CD4-positive, alpha-beta memory T cell (primary cell): Measurements from ENCODE around the gene SIPA1L2. TPM values are rescaled to one million over a fixed set of nuclear protein-coding genes. Genes with fewer than 3 reads are reported as not detected.

Experiments
- CTCF ChIA-PET: fragments of 350-600 bp; sonication (Branson Sonifier 250); formaldehyde crosslinking; loops from one replicate; lab custom pipeline; 2021; ENCODE audit warnings: inconsistent platforms; ENCODE audit not compliant: partially characterized antibody; lab: Charles Lee
- POLR2A ChIA-PET: fragments of 350-600 bp; sonication (Branson Sonifier 250); formaldehyde crosslinking; loops from one replicate; lab custom pipeline; 2021; ENCODE audit not compliant: partially characterized antibody; lab: Charles Lee
- DNase-seq, 5 donors: peaks; one replicate each; pipeline versions ENCODE4 v3.0.0 to v3.0.0-alpha.2; 2020 to 2022; ENCODE audit warnings: mixed read lengths in 1 of 5
- H3K27ac ChIP-seq: one replicate; pipeline ENCODE4 v1.7.0; 2013; ENCODE audit warnings: low read depth, low read length
- H3K27me3 ChIP-seq: 2 replicates; pipeline ENCODE4 v1.7.0; 2013; ENCODE audit warnings: mild to moderate bottlenecking, low read length, moderate library complexity; ENCODE audit not compliant: insufficient read depth
- H3K36me3 ChIP-seq: 2 replicates; pipeline ENCODE4 v1.7.0; 2013; ENCODE audit warnings: mild to moderate bottlenecking, low read length, moderate library complexity; ENCODE audit not compliant: insufficient read depth
- H3K4me1 ChIP-seq: 2 replicates; pipeline ENCODE4 v1.7.0; 2013; ENCODE audit warnings: mild to moderate bottlenecking, low read length, moderate library complexity; ENCODE audit not compliant: insufficient read depth
- H3K4me3 ChIP-seq, 2 donors: one replicate each; pipeline ENCODE4 v1.7.0; 2013; ENCODE audit warnings: low read length in 2 of 2, mild to moderate bottlenecking in 1 of 2
- H3K9me3 ChIP-seq, 2 donors: one replicate each; pipeline ENCODE4 v1.7.0; 2013; ENCODE audit warnings: low read length in 2 of 2, control low read depth in 1 of 2; ENCODE audit not compliant: control insufficient read depth in 1 of 2
- H3K27ac Mint-ChIP-seq, 7 donors: one replicate each; pipeline ENCODE4 v1.8.0; 2020 to 2021; ENCODE audit warnings: mixed read lengths in 7 of 7, mild to moderate bottlenecking in 6 of 7, inconsistent platforms in 3 of 7, moderate library complexity in 3 of 7
- H3K27me3 Mint-ChIP-seq, 2 donors: one replicate each; pipeline ENCODE4 v1.8.0; 2020 to 2021; ENCODE audit warnings: mixed read lengths in 2 of 2
- H3K36me3 Mint-ChIP-seq, 2 donors: one replicate each; pipeline ENCODE4 v1.8.0; 2020 to 2021; ENCODE audit warnings: mixed read lengths in 2 of 2, inconsistent platforms in 1 of 2, mild to moderate bottlenecking in 1 of 2
- H3K4me1 Mint-ChIP-seq, 4 donors: one replicate each; pipeline ENCODE4 v1.8.0; 2020 to 2021; ENCODE audit warnings: mixed read lengths in 4 of 4, mild to moderate bottlenecking in 1 of 4
- H3K4me3 Mint-ChIP-seq, 8 donors: one replicate each; pipeline ENCODE4 v1.8.0; 2020 to 2021; ENCODE audit warnings: mixed read lengths in 8 of 8, mild to moderate bottlenecking in 7 of 8, moderate library complexity in 6 of 8, inconsistent platforms in 3 of 8
- H3K9me3 Mint-ChIP-seq, 8 donors: one replicate each; pipeline ENCODE4 v1.8.0; 2020 to 2021; ENCODE audit warnings: mixed read lengths in 8 of 8, mild to moderate bottlenecking in 5 of 8, inconsistent platforms in 3 of 8, moderate library complexity in 1 of 8
- intact Hi-C: fragments of 100-400 bp; cut with micrococcal nuclease; formaldehyde crosslinking; loops from one replicate; pipeline ENCODE4 v1.15.1; 2023
- polyA plus RNA-seq, 2 donors: library from polyadenylated mRNA; unstranded; fragments of 300-500 nt; fragmentation: Illumina TruSeq; gene quantifications; one replicate each; pipeline ENCODE4 v1.2.3, GENCODE V29; 2021
- total RNA-seq, 2 experiments: library from RNA; stranded (reverse); gene quantifications; one replicate each; pipeline ENCODE4 v1.2.3, GENCODE V29; 2021

SIPA1L2 gene
- total and polyA plus RNA-seq, 4 experiments from 2014 or later, result 0.20 to 1.6 (median 1.0) TPM

GRCh38 chr1:232626452-232626851, 3.5 kb downstream of the SIPA1L2 start:
- H3K4me1 Mint-ChIP-seq, result peaks cover 19 to 39% (median 23%) of the 10 kb centered on the region in 4 donors
- Histone ChIP-seq H3K27me3 (no peaks in the 10 kb centered on the region), H3K9me3 (no peaks in the 10 kb centered on the region), H3K4me1 (peaks cover 28% of the 10 kb centered on the region), H3K4me3 (no peak overlapping the region), H3K36me3 (no peaks in the 10 kb centered on the region), H3K27ac (no peak overlapping the region)
- POLR2A ChIA-PET, result no interaction called here
- intact Hi-C loops, result loop anchor here (2.0 to 10.0 kb wide), 3 partner anchors 582 to 999 kb away; partner anchors contain the start of gene DISC1
- H3K27ac Mint-ChIP-seq, result no peak overlapping the region
- H3K27me3 Mint-ChIP-seq, result peaks cover 3 to 10% of the 10 kb centered on the region in 2 donors
- peaks cover 0 to 2% (median 0%) of the 10 kb centered on the region in 8 donors for H3K9me3 Mint-ChIP-seq
- CTCF ChIA-PET, result interaction anchor here (1.1 to 3.8 kb wide), 12 partner anchors 11 to 758 kb away, joined by 3 to 58 read pairs (median 7); no protein-coding TSS in a partner anchor
- H3K36me3 Mint-ChIP-seq, result no peaks in the 10 kb centered on the region
- H3K4me3 Mint-ChIP-seq, result no peak overlapping the region
- DNase-seq, result no peak

GRCh38 chr1:232625319-232625868, 4.5 kb downstream of the SIPA1L2 start:
- Mint-ChIP-seq H3K27ac (no peak overlapping the region), H3K27me3 (peaks cover 2 to 4% of the 10 kb centered on the region in 2 donors), H3K9me3 (peaks cover 0 to 2% (median 0%) of the 10 kb centered on the region in 8 donors), H3K36me3 (no peaks in the 10 kb centered on the region), H3K4me3 (no peak overlapping the region), H3K4me1 (peaks cover 15 to 32% (median 18%) of the 10 kb centered on the region in 4 donors)
- no peak overlapping the region for H3K27ac ChIP-seq
- no peak for DNase-seq
- no peaks in the 10 kb centered on the region for H3K9me3 ChIP-seq
- H3K27me3 ChIP-seq, result no peaks in the 10 kb centered on the region
- no peak overlapping the region for H3K4me3 ChIP-seq
- ChIA-PET POLR2A (interaction anchor here (1.2 kb wide), 1 partner anchor 12 kb away, joined by 4 read pairs; no protein-coding TSS in a partner anchor), CTCF (interaction anchor here (1.4 to 3.8 kb wide), 3 partner anchors 11 to 757 kb away, joined by 4 to 58 read pairs (median 8); no protein-coding TSS in a partner anchor)
- H3K4me1 ChIP-seq, result peaks cover 23% of the 10 kb centered on the region
- H3K36me3 ChIP-seq, result no peaks in the 10 kb centered on the region
- intact Hi-C loops, result loop anchor here (5.0 to 10.0 kb wide), 2 partner anchors 581 to 998 kb away; partner anchors contain the start of gene DISC1

GRCh38 chr1:232624546-232625281, 5.2 kb downstream of the SIPA1L2 start:
- Mint-ChIP-seq H3K27me3 (peaks cover 2 to 4% of the 10 kb centered on the region in 2 donors), H3K4me1 (peaks cover 15 to 32% (median 18%) of the 10 kb centered on the region in 4 donors), H3K9me3 (peaks cover 0 to 2% (median 0%) of the 10 kb centered on the region in 8 donors), H3K36me3 (no peaks in the 10 kb centered on the region), H3K4me3 (no peak overlapping the region), H3K27ac (no peak overlapping the region)
- intact Hi-C loops, result loop anchor here (5.0 to 10.0 kb wide), 2 partner anchors 580 to 997 kb away; partner anchors contain the start of gene DISC1
- ChIA-PET POLR2A (interaction anchor here (1.2 kb wide), 1 partner anchor 11 kb away, joined by 4 read pairs; no protein-coding TSS in a partner anchor), CTCF (interaction anchor here (1.4 to 3.8 kb wide), 2 partner anchors 12 to 757 kb away, joined by 4 to 58 read pairs; no protein-coding TSS in a partner anchor)
- Histone ChIP-seq H3K27me3 (no peaks in the 10 kb centered on the region), H3K36me3 (no peaks in the 10 kb centered on the region), H3K9me3 (no peaks in the 10 kb centered on the region), H3K4me3 (no peak overlapping the region), H3K4me1 (peaks cover 23% of the 10 kb centered on the region), H3K27ac (no peak overlapping the region)
- DNase-seq, result no peak

- Histone ChIP-seq H3K36me3 (no peaks in the 10 kb centered on the region), H3K9me3 (no peaks in the 10 kb centered on the region), H3K4me3 (no peak overlapping the region), H3K27me3 (no peaks in the 10 kb centered on the region), H3K4me1 (peaks cover 11% of the 10 kb centered on the region), H3K27ac (no peak overlapping the region)
- ChIA-PET CTCF (no interaction called here), POLR2A (no interaction called here)
- peaks cover 7 to 18% (median 8%) of the 10 kb centered on the region in 4 donors for H3K4me1 Mint-ChIP-seq
- intact Hi-C loops, result loop anchor here (10.0 kb wide), 1 partner anchor 578 kb away; no protein-coding TSS in a partner anchor
- H3K4me3 Mint-ChIP-seq, result no peak overlapping the region
- no peaks in the 10 kb centered on the region for H3K9me3 Mint-ChIP-seq
- DNase-seq, result no peak
- no peaks in the 10 kb centered on the region for H3K36me3 Mint-ChIP-seq
- H3K27ac Mint-ChIP-seq, result no peak overlapping the region
- H3K27me3 Mint-ChIP-seq, result no peaks in the 10 kb centered on the region
Measured at GRCh38 chr1:232622981-232623380, 7.0 kb downstream of the SIPA1L2 start.

GRCh38 chr1:232622378-232622777, 7.6 kb downstream of the SIPA1L2 start:
- H3K4me3 ChIP-seq, result no peak overlapping the region
- no peaks in the 10 kb centered on the region for H3K36me3 Mint-ChIP-seq
- CTCF ChIA-PET, result no interaction called here
- intact Hi-C loops, result loop anchor here (10.0 kb wide), 1 partner anchor 578 kb away; no protein-coding TSS in a partner anchor
- no peak for DNase-seq
- H3K36me3 ChIP-seq, result no peaks in the 10 kb centered on the region
- no peak overlapping the region for H3K27ac Mint-ChIP-seq
- peaks cover 7% of the 10 kb centered on the region for H3K4me1 ChIP-seq
- H3K27me3 ChIP-seq, result no peaks in the 10 kb centered on the region
- H3K27me3 Mint-ChIP-seq, result no peaks in the 10 kb centered on the region
- H3K4me1 Mint-ChIP-seq, result peaks cover 1 to 12% (median 3%) of the 10 kb centered on the region in 4 donors
- no peak overlapping the region for H3K4me3 Mint-ChIP-seq
- no peaks in the 10 kb centered on the region for H3K9me3 ChIP-seq
- H3K27ac ChIP-seq, result no peak overlapping the region
- H3K9me3 Mint-ChIP-seq, result no peaks in the 10 kb centered on the region
- POLR2A ChIA-PET, result no interaction called here

GRCh38 chr1:232621050-232621449, 8.9 kb downstream of the SIPA1L2 start:
- H3K36me3 Mint-ChIP-seq, result no peaks in the 10 kb centered on the region
- H3K4me1 Mint-ChIP-seq, result peaks cover 0 to 2% (median under 1%) of the 10 kb centered on the region in 4 donors
- ChIA-PET CTCF (no interaction called here), POLR2A (no interaction called here)
- Histone ChIP-seq H3K27me3 (no peaks in the 10 kb centered on the region), H3K9me3 (no peaks in the 10 kb centered on the region), H3K4me3 (no peak overlapping the region), H3K36me3 (no peaks in the 10 kb centered on the region), H3K27ac (no peak overlapping the region), H3K4me1 (no peaks in the 10 kb centered on the region)
- intact Hi-C loops, result loop anchor here (10.0 kb wide), 1 partner anchor 576 kb away; no protein-coding TSS in a partner anchor
- H3K27me3 Mint-ChIP-seq, result no peaks in the 10 kb centered on the region
- H3K4me3 Mint-ChIP-seq, result no peak overlapping the region
- H3K27ac Mint-ChIP-seq, result no peak overlapping the region
- H3K9me3 Mint-ChIP-seq, result no peaks in the 10 kb centered on the region
- no peak for DNase-seq
